IPS-11a (cell line): ENCODE results near the gene C1orf159.
"Not testable (repeated sequence)": the region's sequence is repeated elsewhere in the genome, so short reads cannot be mapped to it uniquely, and the experiment has no call there.

ENCODE experiments used
- H3K4me3 ChIP-seq: one replicate; pipeline ENCODE4 v1.5.1; 2013; ENCODE audit warnings: low read depth, low read length, control low read depth

The C1orf159 gene

GRCh38 chr1:1118876-1119220, 3.0 kb upstream of the C1orf159 start:
- no peak overlapping the region for H3K4me3 ChIP-seq

- H3K4me3 ChIP-seq: no peak overlapping the region
Observed at GRCh38 chr1:1118011-1118875, 2.4 kb upstream of the C1orf159 start.

- no peak overlapping the region for H3K4me3 ChIP-seq
Observed at GRCh38 chr1:1117469-1117831, 1.6 kb upstream of the C1orf159 start.

- H3K4me3 ChIP-seq: peak overlapping the region; percentile 35
Observed at GRCh38 chr1:1116701-1117468, 996 bp upstream of the C1orf159 start.

GRCh38 chr1:1115136-1115785, 628 bp downstream of the C1orf159 start:
- peak overlapping the region; percentile 66 for H3K4me3 ChIP-seq

- H3K4me3 ChIP-seq: no peak overlapping the region
Observed at GRCh38 chr1:1114431-1114830, 1.5 kb downstream of the C1orf159 start.

GRCh38 chr1:1112237-1112985, 3.5 kb downstream of the C1orf159 start:
- no peak overlapping the region for H3K4me3 ChIP-seq

- H3K4me3 ChIP-seq: no peak overlapping the region
Observed at GRCh38 chr1:1111516-1112236, 4.2 kb downstream of the C1orf159 start.

GRCh38 chr1:1110561-1110971, 5.3 kb downstream of the C1orf159 start:
- H3K4me3 ChIP-seq: no peak overlapping the region

GRCh38 chr1:1109743-1110142, 6.1 kb downstream of the C1orf159 start:
- H3K4me3 ChIP-seq: no peak overlapping the region

- H3K4me3 ChIP-seq: no peak overlapping the region
Observed at GRCh38 chr1:1106510-1107221, 9.2 kb downstream of the C1orf159 start.

- H3K4me3 ChIP-seq: not testable (repeated sequence)
Observed at GRCh38 chr1:1104152-1104551, 11.7 kb downstream of the C1orf159 start.

GRCh38 chr1:1101503-1101902, 14.4 kb downstream of the C1orf159 start:
- no peak overlapping the region for H3K4me3 ChIP-seq

GRCh38 chr1:1100296-1100695, 15.6 kb downstream of the C1orf159 start:
- H3K4me3 ChIP-seq: no peak overlapping the region

GRCh38 chr1:1099506-1100183, 16.2 kb downstream of the C1orf159 start:
- H3K4me3 ChIP-seq: no peak overlapping the region

- H3K4me3 ChIP-seq: no peak overlapping the region
Observed at GRCh38 chr1:1098681-1099421, 17.0 kb downstream of the C1orf159 start.

- not testable (repeated sequence) for H3K4me3 ChIP-seq
Observed at GRCh38 chr1:1096136-1096535, 19.8 kb downstream of the C1orf159 start.

- no peak overlapping the region for H3K4me3 ChIP-seq
Observed at GRCh38 chr1:1094981-1095380, 20.9 kb downstream of the C1orf159 start.

- H3K4me3 ChIP-seq: no peak overlapping the region
Observed at GRCh38 chr1:1093610-1093943, 22.3 kb downstream of the C1orf159 start.
